GM12873 (cell line): ENCODE data around the gene CREB1.

Experiments
- TF ChIP-seq, protein P1 (sequence below): IDR thresholded peaks from 2 replicates; pipeline ENCODE4 v1.5.1; 2012; ENCODE audit warnings: low read depth, mild to moderate bottlenecking, moderate library complexity, low read length, control low read depth; ENCODE audit not compliant: insufficient read depth; ENCODE audit errors: missing control alignments

Gene CREB1

DNA sequence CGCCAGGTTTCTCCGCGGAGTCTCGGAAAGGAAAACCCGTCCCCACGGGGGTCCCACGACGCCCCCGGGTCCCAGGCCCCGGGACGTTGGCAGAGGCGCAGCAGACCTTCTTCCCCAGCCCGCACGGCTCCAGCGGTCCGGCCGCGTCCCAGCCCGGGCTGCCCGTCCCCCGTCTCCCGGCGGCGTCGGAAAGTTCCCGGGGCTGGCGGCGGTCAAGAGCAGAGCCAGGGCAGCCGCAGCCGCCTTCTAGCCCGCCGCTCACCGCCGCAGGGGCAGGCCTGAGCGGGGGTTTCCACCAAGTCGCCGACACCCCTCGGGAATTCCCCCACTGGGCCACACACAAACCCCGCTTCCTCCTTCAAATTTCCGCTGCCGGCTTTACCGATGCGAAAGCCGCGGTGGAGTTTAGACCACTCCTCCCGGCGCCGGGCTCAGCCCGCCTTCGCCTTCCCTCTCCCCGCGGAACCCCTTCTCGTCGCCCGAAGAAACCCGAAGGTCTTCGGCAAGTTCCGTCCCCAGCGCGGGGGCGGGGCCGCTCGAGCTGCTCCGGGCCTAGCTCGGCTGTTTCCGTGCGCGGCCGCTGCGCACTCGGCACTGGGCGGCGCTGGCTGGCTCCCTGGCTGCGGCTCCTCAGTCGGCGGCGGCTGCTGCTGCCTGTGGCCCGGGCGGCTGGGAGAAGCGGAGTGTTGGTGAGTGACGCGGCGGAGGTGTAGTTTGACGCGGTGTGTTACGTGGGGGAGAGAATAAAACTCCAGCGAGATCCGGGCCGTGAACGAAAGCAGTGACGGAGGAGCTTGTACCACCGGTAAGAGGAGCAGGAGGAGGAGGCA lies at the start of gene CREB1:
Gene CREB1 (plus strand): TSS at position 633 of the 830 bp plus-strand sequence. CDS start 25,674 bp downstream, outside the sequence.
- TF ChIP-seq, protein P1, sequence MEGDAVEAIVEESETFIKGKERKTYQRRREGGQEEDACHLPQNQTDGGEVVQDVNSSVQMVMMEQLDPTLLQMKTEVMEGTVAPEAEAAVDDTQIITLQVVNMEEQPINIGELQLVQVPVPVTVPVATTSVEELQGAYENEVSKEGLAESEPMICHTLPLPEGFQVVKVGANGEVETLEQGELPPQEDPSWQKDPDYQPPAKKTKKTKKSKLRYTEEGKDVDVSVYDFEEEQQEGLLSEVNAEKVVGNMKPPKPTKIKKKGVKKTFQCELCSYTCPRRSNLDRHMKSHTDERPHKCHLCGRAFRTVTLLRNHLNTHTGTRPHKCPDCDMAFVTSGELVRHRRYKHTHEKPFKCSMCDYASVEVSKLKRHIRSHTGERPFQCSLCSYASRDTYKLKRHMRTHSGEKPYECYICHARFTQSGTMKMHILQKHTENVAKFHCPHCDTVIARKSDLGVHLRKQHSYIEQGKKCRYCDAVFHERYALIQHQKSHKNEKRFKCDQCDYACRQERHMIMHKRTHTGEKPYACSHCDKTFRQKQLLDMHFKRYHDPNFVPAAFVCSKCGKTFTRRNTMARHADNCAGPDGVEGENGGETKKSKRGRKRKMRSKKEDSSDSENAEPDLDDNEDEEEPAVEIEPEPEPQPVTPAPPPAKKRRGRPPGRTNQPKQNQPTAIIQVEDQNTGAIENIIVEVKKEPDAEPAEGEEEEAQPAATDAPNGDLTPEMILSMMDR, result no peak

DNA sequence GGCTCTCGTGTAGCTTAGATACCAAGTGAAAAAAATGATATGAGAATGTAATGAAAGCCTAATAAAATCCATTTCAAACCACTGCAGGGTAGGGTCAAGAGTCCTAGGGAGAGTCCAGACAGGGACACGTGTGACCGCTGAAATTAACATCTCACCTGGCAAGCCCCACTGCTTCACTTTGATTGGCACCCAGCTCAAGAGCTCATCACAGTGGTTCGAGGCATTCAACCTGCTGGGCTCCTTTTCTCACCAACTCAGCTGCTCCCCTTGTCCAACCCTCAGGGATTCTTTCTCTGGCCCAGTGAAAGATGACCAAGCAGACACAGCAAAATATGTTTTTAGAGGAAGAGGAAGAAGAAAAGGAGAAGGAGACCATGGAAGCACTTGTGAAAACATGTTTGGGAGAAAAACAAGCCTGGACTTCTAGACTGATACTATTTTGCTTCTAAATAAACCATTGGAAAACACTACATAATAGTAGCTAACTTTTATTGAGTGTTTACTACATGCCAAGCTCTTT lies 49.2 kb upstream of the CREB1 start:
- TF ChIP-seq, protein P1, result no peak

DNA sequence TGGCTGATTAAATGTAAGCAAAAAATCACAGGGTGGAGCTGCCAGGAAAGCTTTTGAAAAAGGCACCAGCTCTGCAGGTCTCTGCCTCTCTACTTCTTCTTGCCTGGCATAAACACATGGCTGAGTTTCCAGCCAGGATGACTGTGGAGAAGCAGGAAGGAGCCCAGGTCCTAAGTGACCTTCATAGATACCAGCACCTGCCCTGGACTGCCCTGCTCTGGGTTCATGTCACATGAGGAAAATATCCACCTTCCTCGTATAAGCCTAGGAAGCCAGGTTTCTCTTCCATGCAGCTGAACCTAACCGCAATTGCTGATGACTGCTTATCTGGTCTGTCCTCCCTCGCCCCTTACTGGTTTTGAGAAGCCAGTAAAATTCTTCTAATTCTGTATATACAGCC lies 47.8 kb upstream of the CREB1 start:
- TF ChIP-seq, protein P1, result no peak

DNA sequence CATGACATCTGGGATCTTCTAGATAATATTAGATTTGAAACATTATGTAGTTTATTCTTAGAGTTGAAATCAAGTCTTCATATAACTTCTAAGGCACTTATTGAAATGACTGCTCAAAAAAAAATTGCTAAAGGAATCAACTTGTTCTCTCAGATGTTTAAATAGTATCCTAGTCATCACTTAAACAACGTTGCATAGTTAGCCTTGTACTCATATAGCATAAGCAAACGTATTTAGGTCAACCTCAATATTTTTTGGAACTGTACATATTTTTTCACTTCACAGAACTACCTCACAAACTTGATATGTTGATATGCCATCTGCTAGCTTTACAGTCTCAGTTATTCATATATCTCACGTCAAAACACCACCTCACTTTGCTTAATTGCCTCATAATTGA lies 47.1 kb upstream of the CREB1 start:
- TF ChIP-seq, protein P1, result no peak

DNA sequence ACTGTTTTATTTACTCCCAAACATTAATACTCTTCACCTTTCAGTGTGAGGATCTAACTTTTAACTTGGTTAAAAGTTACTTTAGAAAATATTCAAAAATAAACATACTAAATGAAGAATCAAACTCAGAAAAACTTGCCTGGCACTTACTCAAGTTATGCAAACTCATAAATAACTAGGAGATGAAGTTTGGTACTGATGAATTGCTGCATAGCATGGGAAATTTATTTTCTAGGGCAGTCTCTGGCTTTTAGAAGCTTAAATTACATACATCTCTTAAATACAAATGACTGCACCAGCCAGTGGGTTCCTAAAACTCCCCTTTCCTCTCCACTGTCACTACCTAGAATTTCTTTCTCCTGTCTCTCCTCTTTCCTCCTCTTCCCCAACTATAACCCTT lies 46.7 kb upstream of the CREB1 start:
- TF ChIP-seq, protein P1, result no peak

DNA sequence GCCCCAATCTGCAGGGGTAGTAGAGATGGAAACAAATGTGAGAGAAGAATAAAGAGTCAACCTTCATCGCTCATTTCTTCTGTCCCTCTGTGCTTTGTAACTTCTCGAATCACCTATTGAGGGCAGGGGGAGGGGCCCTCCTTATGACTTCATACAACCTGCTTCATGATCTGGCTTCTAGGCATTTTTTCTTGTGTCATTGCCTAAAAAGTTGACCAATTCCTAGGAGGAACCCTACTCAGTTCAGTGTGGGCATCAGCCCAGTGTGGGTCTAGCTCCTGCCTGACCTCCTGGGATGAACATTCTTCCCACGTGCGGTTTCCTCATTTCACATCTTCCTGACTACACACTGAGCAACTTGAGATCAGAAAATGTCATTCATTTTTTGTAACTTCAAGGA lies 46.3 kb upstream of the CREB1 start:
- TF ChIP-seq, protein P1, result no peak

DNA sequence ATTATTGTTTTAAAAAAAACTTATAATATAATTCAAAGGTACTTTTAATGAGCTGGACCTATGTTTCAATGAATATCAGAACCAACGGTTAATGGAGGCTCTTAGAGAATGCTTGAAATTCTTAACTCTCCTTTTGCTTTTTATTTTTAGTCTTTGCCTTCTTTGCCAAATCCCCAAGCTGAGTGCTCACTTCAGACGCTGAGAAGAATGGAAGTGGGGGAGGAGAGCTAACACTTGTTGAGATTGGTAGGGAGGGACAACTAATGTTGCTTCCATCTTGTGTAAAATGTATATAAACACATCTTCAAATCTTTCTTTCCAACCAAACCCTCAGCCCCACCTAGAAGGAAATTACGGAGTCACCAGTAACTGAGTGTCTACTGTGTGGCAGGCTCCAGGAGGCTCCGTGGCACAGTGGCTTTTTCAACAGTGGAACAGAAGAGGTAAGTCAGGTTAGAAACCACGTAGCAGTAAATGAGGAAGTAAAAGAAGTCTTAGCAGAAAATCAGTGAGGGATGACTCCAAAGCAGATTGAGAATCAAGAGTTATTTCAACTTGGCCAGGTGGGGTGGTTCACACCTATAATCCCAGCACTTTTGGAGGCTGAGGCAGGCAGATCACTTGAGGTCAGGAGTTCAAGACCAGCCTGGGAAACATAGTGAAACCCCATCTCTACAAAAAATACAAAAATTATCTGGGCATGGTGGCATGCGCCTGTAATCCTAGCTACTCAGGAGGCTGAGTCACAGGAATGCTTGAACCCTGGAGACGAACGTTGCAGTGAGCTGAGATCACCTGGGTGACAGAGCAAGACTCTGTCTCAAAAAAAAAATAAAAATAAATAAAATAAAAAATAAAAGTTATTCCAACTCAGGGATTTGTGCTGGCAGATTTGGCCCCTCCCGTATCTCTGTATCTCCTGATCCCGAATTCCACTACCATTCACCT lies 45.0 kb upstream of the CREB1 start:
- TF ChIP-seq, protein P1, result no peak
